ENCODE data around the gene TTC19. TPM values are rescaled to one million over a fixed set of nuclear protein-coding genes. Genes with fewer than 3 reads are reported as not detected.
A peak's percentile ranks its signal among the peaks of the same experiment; 100 is the strongest.

The TTC19 gene
- total and polyA plus RNA-seq, 2 of the 8 experiments (the other 6 are each of a cell fraction or from before 2014, with no cell fraction given), result 11.8 to 55.0 TPM

DNA sequence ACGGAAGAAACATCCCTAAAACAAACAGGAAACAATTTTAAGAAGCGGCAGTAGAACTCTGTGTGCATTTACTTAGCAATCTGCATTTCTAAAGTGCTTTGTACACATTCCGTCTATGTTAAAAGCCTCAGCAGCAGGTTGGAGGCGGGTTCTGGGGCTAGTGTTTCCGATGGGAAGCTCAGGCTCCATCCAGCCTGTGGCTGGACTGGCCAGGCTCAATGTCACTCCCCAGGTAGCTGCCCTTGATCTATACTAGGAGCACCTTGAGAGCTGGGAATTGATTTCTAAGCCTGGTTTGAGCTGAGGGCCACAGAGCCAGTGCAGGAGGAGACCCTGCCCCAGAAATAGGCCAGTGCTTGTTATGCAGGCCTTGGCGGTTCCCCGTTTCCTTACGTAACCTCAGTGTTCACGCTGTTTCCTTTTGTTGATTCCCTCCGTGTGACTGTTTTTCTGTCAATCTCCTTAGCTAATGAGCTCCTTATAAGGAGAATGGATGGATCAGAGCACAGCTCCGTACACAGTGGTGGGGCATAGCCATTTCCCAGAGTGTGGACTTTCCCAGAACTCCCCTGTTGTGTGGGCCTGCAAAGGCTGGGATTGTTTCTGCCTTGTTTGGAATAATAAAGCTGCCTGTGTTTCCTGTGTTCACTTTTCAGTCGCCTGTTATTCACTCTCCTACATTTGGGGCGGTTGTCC is 33.3 kb upstream of the TTC19 start:
- Histone ChIP-seq H3K27me3 (replicated peaks in 1 of 4; ENCODE audit: control insufficient read depth in 3 of 4, extremely low read depth in 1 of 4, insufficient read depth in 3 of 4, low read length in 3 of 4) (0 out of 7 replicates have a peak, but pooled peaks cover 0 to 2% (median 0%) of the 10 kb centered on the region in 4 experiments), H2BK12ac (ENCODE audit: low read depth, low read length) (peak overlapping the region; percentile 100), H2BK15ac (ENCODE audit: low read length) (peak overlapping the region; percentile 99), H3K14ac (ENCODE audit: insufficient read length) (no peak overlapping the region), H2BK120ac (replicated peaks; ENCODE audit: low read depth, low read length) (peak overlapping the region; percentile 69), H3K36me3 (ENCODE audit: control insufficient read depth in 2 of 4, insufficient read depth in 4 of 4, low read length in 3 of 4) (no peaks in the 10 kb centered on the region), H3K27ac (ENCODE audit: low read depth, low read length) (peak overlapping the region; percentile 89; the same call in 1 of the 2 replicates), H4K20me1 (replicated peaks in 1 of 2; ENCODE audit: control insufficient read depth in 1 of 2, insufficient read depth in 2 of 2, low read length in 2 of 2) (no peaks in the 10 kb centered on the region), H4K5ac (ENCODE audit: insufficient read length, low read depth, low read length) (peak overlapping the region; percentile 22), H2BK5ac (ENCODE audit: low read depth, low read length) (peak overlapping the region; percentile 100), H2AK5ac (ENCODE audit: low read depth, low read length) (peak overlapping the region; percentile 97; the same call in 1 of the 2 replicates), H3K4me2 (ENCODE audit: insufficient read depth in 1 of 2, low read depth in 2 of 2, low read length in 2 of 2) (peak overlapping the region; percentile 72 to 80), H4K8ac (ENCODE audit: extremely low read depth, insufficient read depth, low read length) (peak overlapping the region; percentile 92; the same call in 1 of the 2 replicates), H3K79me1 (ENCODE audit: low read depth, low read length) (0 out of 2 replicates have a peak, but pooled peaks cover 3% of the 10 kb centered on the region), H4K91ac (replicated peaks; ENCODE audit: insufficient read length, low read length) (peak overlapping the region; percentile 98), H3K23me2 (ENCODE audit: low read depth, low read length) (peaks cover 5% of the 10 kb centered on the region), H3K9me3 (ENCODE audit: insufficient read depth in 2 of 2, low read depth in 1 of 2, low read length in 1 of 2) (no peaks in the 10 kb centered on the region), H3K4me1 (replicated peaks in 1 of 4; ENCODE audit: control insufficient read depth in 3 of 4, insufficient read depth in 4 of 4, low read length in 3 of 4) (peaks cover 12 to 34% (median 23%) of the 10 kb centered on the region in 4 experiments), H3K9ac (replicated peaks in 1 of 4; ENCODE audit: extremely low read depth in 1 of 4, low read depth in 3 of 4, low read length in 3 of 4) (peak overlapping the region in 3 of 4 experiments; percentile 53 to 71 (median 58); a peak in 6 of 7 replicates), H3K18ac (ENCODE audit: extremely low read depth, low read length) (peak overlapping the region; percentile 91), H3K23ac (ENCODE audit: insufficient read length) (no peak overlapping the region), H2AFZ (ENCODE audit: low read length) (no peak overlapping the region), H3K56ac (replicated peaks; ENCODE audit: insufficient read length, low read depth, low read length) (peak overlapping the region; percentile 51), H3K79me2 (ENCODE audit: control insufficient read depth in 1 of 2, insufficient read depth in 2 of 2, low read length in 2 of 2) (no peaks in the 10 kb centered on the region), H2BK20ac (ENCODE audit: low read length) (peak overlapping the region; percentile 99), H3K4me3 (ENCODE audit: extremely low read depth in 1 of 4, insufficient read depth in 2 of 4, low read depth in 3 of 4, low read length in 4 of 4) (peak overlapping the region; percentile 0 to 51 (median 20); a peak in 6 of 8 replicates), H3K4ac (replicated peaks; ENCODE audit: insufficient read length, low read depth, low read length) (peak overlapping the region; percentile 71)
- DNase-seq (ENCODE audit: low read depth in 1 of 2, low spot score in 2 of 2), result peak in 1 of 2 experiments; percentile 72
- 4% methylated on average over 13 of the region's 13 CpGs; no CpG with 5 or more reads in 1 of the 2 experiments for WGBS, 2 experiments (ENCODE audit: extremely low coverage in 1 of 2, insufficient coverage in 1 of 2, insufficient read length in 1 of 2, insufficient replicate concordance in 2 of 2, low coverage in 1 of 2, low lambda C conversion rate in 2 of 2, missing lambda C conversion rate in 1 of 2)
- peak; percentile 85 for FAIRE-seq
- POLR2A ChIA-PET (ENCODE audit: partially characterized antibody), result interaction anchor here (0.6 to 3.5 kb wide), 14 partner anchors 8 to 1428 kb away, joined by 3 to 25 read pairs (median 4); partner anchors contain the start of genes ADORA2B, PIGL, TTC19 and ZSWIM7
- CTCF ChIA-PET (ENCODE audit: partially characterized antibody), result interaction anchor here (0.7 to 3.9 kb wide), 7 partner anchors 9 to 138 kb away, joined by 3 to 24 read pairs (median 4); partner anchors contain the start of gene ADORA2B
- TF ChIP-seq ASH2L (IDR thresholded peaks at IDR 0.05; ENCODE audit: low read length) (peak; percentile 68), PHF8 (conservative IDR thresholded peaks at IDR 0.05; ENCODE audit: low read depth, low read length) (no peak)

Measured in H1 (cell line).